BLaER1 (cell line): ENCODE data around the gene THAP3.

Source experiments
- H3K27ac ChIP-seq: shearing (Covaris generic); formaldehyde crosslinking; 2 replicates; pipeline ENCODE4 v1.8.1; 2022
- H3K27me3 ChIP-seq: shearing (Covaris generic); formaldehyde crosslinking; 2 replicates; pipeline ENCODE4 v1.8.1; 2022
- H3K36me3 ChIP-seq: shearing (Covaris generic); formaldehyde crosslinking; 2 replicates; pipeline ENCODE4 v1.8.1; 2022
- H3K4me1 ChIP-seq: shearing (Covaris generic); formaldehyde crosslinking; 2 replicates; pipeline ENCODE4 v1.8.1; 2022
- H3K4me2 ChIP-seq: shearing (Covaris generic); formaldehyde crosslinking; 2 replicates; pipeline ENCODE4 v1.8.1; 2022
- H3K4me3 ChIP-seq: shearing (Covaris generic); formaldehyde crosslinking; 2 replicates; pipeline ENCODE4 v1.8.1; 2022
- H3K9ac ChIP-seq: shearing (Covaris generic); formaldehyde crosslinking; 2 replicates; pipeline ENCODE4 v1.8.1; 2022
- H3K9me3 ChIP-seq: shearing (Covaris generic); formaldehyde crosslinking; 2 replicates; pipeline ENCODE4 v1.8.1; 2022
- H4K20me1 ChIP-seq: shearing (Covaris generic); formaldehyde crosslinking; 2 replicates; pipeline ENCODE4 v1.8.1; 2022
- Cebpa-rat ChIP-seq: shearing (Covaris generic); IDR thresholded peaks from 2 replicates; pipeline ENCODE4 v1.8.1; 2022

The THAP3 gene

GRCh38 chr1:6590046-6590445, 34.6 kb upstream of the THAP3 start:
- Histone ChIP-seq H3K4me3 (no peak overlapping the region), H3K9me3 (no peaks in the 10 kb centered on the region), H3K27ac (no peak overlapping the region), H3K27me3 (no peaks in the 10 kb centered on the region), H3K9ac (0 out of 2 replicates have a peak overlapping the region, but pooled peaks have one; percentile 17), H4K20me1 (peaks cover 100% of the 10 kb centered on the region), H3K4me1 (peaks cover 83% of the 10 kb centered on the region), H3K36me3 (peaks cover 81% of the 10 kb centered on the region), H3K4me2 (peak overlapping the region; percentile 73; the same call in 1 of the 2 replicates)
- no peak for TF ChIP-seq Cebpa-rat

GRCh38 chr1:6591222-6591621, 33.4 kb upstream of the THAP3 start:
- H3K4me1 ChIP-seq = peaks cover 71% of the 10 kb centered on the region
- peak overlapping the region; percentile 25 for H3K9ac ChIP-seq
- no peaks in the 10 kb centered on the region for H3K9me3 ChIP-seq
- H3K36me3 ChIP-seq = peaks cover 88% of the 10 kb centered on the region
- H3K4me2 ChIP-seq = peak overlapping the region; percentile 73
- H3K27me3 ChIP-seq = no peaks in the 10 kb centered on the region
- peak overlapping the region; percentile 62 for H3K27ac ChIP-seq
- no peak for TF ChIP-seq Cebpa-rat
- no peak overlapping the region for H3K4me3 ChIP-seq
- peaks cover 100% of the 10 kb centered on the region for H4K20me1 ChIP-seq

- TF ChIP-seq Cebpa-rat = no peak
- Histone ChIP-seq H3K27me3 (no peaks in the 10 kb centered on the region), H3K27ac (peak overlapping the region; percentile 62), H3K4me2 (peak overlapping the region; percentile 73), H3K9ac (peak overlapping the region; percentile 25), H3K36me3 (peaks cover 90% of the 10 kb centered on the region), H3K4me3 (no peak overlapping the region), H3K4me1 (peaks cover 67% of the 10 kb centered on the region), H3K9me3 (no peaks in the 10 kb centered on the region), H4K20me1 (peaks cover 100% of the 10 kb centered on the region)
Measured at GRCh38 chr1:6591644-6592043, 33.0 kb upstream of the THAP3 start.

GRCh38 chr1:6592441-6592840, 32.2 kb upstream of the THAP3 start:
- Histone ChIP-seq H3K4me1 (peaks cover 59% of the 10 kb centered on the region), H3K36me3 (peaks cover 90% of the 10 kb centered on the region), H3K27ac (peak overlapping the region; percentile 62)

GRCh38 chr1:6592865-6593593, 31.6 kb upstream of the THAP3 start:
- Histone ChIP-seq H3K9ac (no peak overlapping the region), H3K4me2 (peak overlapping the region; percentile 73), H4K20me1 (peaks cover 100% of the 10 kb centered on the region)

More at GRCh38 chr1:6592441-6592840, 32.2 kb upstream of the THAP3 start:
- Histone ChIP-seq H3K4me3 (no peak overlapping the region), H3K9me3 (no peaks in the 10 kb centered on the region), H3K27me3 (no peaks in the 10 kb centered on the region), H3K4me2 (peak overlapping the region; percentile 73), H4K20me1 (peaks cover 100% of the 10 kb centered on the region), H3K9ac (peak overlapping the region; percentile 25; the same call in 1 of the 2 replicates)
- no peak for TF ChIP-seq Cebpa-rat

GRCh38 chr1:6593810-6594209, 30.9 kb upstream of the THAP3 start:
- peaks cover 92% of the 10 kb centered on the region for H3K36me3 ChIP-seq
- no peak overlapping the region for H3K4me3 ChIP-seq
- H3K9ac ChIP-seq = no peak overlapping the region
- H4K20me1 ChIP-seq = peaks cover 100% of the 10 kb centered on the region
- H3K27ac ChIP-seq = no peak overlapping the region
- H3K9me3 ChIP-seq = no peaks in the 10 kb centered on the region
- H3K27me3 ChIP-seq = no peaks in the 10 kb centered on the region
- no peak overlapping the region for H3K4me2 ChIP-seq
- H3K4me1 ChIP-seq = peaks cover 56% of the 10 kb centered on the region
- TF ChIP-seq Cebpa-rat = no peak

More at GRCh38 chr1:6592865-6593593, 31.6 kb upstream of the THAP3 start:
- H3K27me3 ChIP-seq = no peaks in the 10 kb centered on the region
- no peaks in the 10 kb centered on the region for H3K9me3 ChIP-seq
- H3K27ac ChIP-seq = peak overlapping the region; percentile 62
- H3K4me1 ChIP-seq = peaks cover 59% of the 10 kb centered on the region
- H3K36me3 ChIP-seq = peaks cover 92% of the 10 kb centered on the region
- H3K4me3 ChIP-seq = no peak overlapping the region
- TF ChIP-seq Cebpa-rat = no peak

GRCh38 chr1:6594977-6595740, 29.5 kb upstream of the THAP3 start:
- H3K9me3 ChIP-seq = no peaks in the 10 kb centered on the region
- no peak overlapping the region for H3K27ac ChIP-seq
- no peak overlapping the region for H3K9ac ChIP-seq
- H3K4me3 ChIP-seq = no peak overlapping the region
- TF ChIP-seq Cebpa-rat = no peak
- peaks cover 85% of the 10 kb centered on the region for H3K36me3 ChIP-seq
- H3K4me1 ChIP-seq = peaks cover 56% of the 10 kb centered on the region
- H4K20me1 ChIP-seq = peaks cover 100% of the 10 kb centered on the region
- no peaks in the 10 kb centered on the region for H3K27me3 ChIP-seq
- H3K4me2 ChIP-seq = no peak overlapping the region

- TF ChIP-seq Cebpa-rat = no peak
- Histone ChIP-seq H3K9ac (0 out of 2 replicates have a peak overlapping the region, but pooled peaks have one; percentile 15), H3K4me2 (no peak overlapping the region), H3K27me3 (no peaks in the 10 kb centered on the region), H4K20me1 (peaks cover 100% of the 10 kb centered on the region), H3K36me3 (peaks cover 80% of the 10 kb centered on the region), H3K27ac (no peak overlapping the region), H3K4me1 (peaks cover 52% of the 10 kb centered on the region), H3K4me3 (no peak overlapping the region), H3K9me3 (no peaks in the 10 kb centered on the region)
Measured at GRCh38 chr1:6596351-6596750, 28.3 kb upstream of the THAP3 start.

- H3K9me3 ChIP-seq = no peaks in the 10 kb centered on the region
- no peaks in the 10 kb centered on the region for H3K27me3 ChIP-seq
- H3K36me3 ChIP-seq = peaks cover 73% of the 10 kb centered on the region
- no peak overlapping the region for H3K4me3 ChIP-seq
- H3K4me1 ChIP-seq = peaks cover 44% of the 10 kb centered on the region
- TF ChIP-seq Cebpa-rat = no peak
- peaks cover 100% of the 10 kb centered on the region for H4K20me1 ChIP-seq
- H3K9ac ChIP-seq = 0 out of 2 replicates have a peak overlapping the region, but pooled peaks have one; percentile 15
- no peak overlapping the region for H3K27ac ChIP-seq
- no peak overlapping the region for H3K4me2 ChIP-seq
Measured at GRCh38 chr1:6596886-6597776, 27.5 kb upstream of the THAP3 start.
